Ishikawa (cell line): Measurements from ENCODE around the gene PAPLN.

ENCODE experiments used
- CEBPB ChIP-seq: IDR thresholded peaks from 2 replicates; pipeline ENCODE4 v1.6.1; 2012
- CREB1 ChIP-seq: IDR thresholded peaks from 2 replicates; pipeline ENCODE4 v1.6.1; 2012; ENCODE audit warnings: low read depth
- EGR1 ChIP-seq: IDR thresholded peaks from 2 replicates; pipeline ENCODE4 v1.6.1; 2012
- EP300 ChIP-seq: IDR thresholded peaks from 2 replicates; pipeline ENCODE4 v1.6.1; 2012; ENCODE audit warnings: borderline replicate concordance
- FOXM1 ChIP-seq: IDR thresholded peaks from 2 replicates; pipeline ENCODE4 v1.6.1; 2012; ENCODE audit warnings: low read depth, borderline replicate concordance
- MAX ChIP-seq: IDR thresholded peaks from 2 replicates; pipeline ENCODE4 v1.6.1; 2012
- NFIC ChIP-seq: IDR thresholded peaks from 2 replicates; pipeline ENCODE4 v1.6.1; 2012
- RAD21 ChIP-seq: IDR thresholded peaks from 2 replicates; pipeline ENCODE4 v1.6.1; 2012; ENCODE audit warnings: low read depth
- REST ChIP-seq: IDR thresholded peaks from 2 replicates; pipeline ENCODE4 v1.6.1; 2012; ENCODE audit warnings: low read depth, mild to moderate bottlenecking
- TCF12 ChIP-seq: IDR thresholded peaks from 2 replicates; pipeline ENCODE4 v1.6.1; 2012; ENCODE audit warnings: low read depth
- TEAD4 ChIP-seq: IDR thresholded peaks from 2 replicates; pipeline ENCODE4 v1.6.1; 2012
- YY1 ChIP-seq: IDR thresholded peaks from 2 replicates; pipeline ENCODE4 v1.6.1; 2012; ENCODE audit warnings: low read depth
- TF ChIP-seq, protein P1 (sequence below): IDR thresholded peaks from 2 replicates; pipeline ENCODE4 v1.6.1; 2012

DNA sequence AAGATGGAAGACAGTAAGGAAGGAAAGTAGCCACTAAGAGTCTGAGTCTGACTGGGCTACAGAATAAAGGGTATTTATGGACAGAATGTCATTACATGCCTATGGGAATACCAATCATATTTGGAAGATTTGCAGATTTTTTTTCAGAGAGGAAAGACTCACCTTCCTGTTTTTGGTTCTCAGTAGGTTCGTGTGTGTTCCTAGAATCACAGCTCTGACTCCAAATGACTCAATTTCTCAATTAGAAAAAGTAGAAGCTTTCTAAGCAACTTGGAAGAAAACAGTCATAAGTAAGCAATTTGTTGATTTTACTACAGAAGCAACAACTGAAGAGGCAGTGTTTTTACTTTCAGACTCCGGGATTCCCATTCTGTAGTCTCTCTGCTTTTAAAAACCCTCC is 15.4 kb upstream of the PAPLN start:
- no peak for TF ChIP-seq NFIC
- TF ChIP-seq TCF12: no peak
- no peak for TF ChIP-seq CREB1
- no peak for TF ChIP-seq REST
- no peak for TF ChIP-seq RAD21
- TF ChIP-seq CEBPB: no peak
- TF ChIP-seq, protein P1, sequence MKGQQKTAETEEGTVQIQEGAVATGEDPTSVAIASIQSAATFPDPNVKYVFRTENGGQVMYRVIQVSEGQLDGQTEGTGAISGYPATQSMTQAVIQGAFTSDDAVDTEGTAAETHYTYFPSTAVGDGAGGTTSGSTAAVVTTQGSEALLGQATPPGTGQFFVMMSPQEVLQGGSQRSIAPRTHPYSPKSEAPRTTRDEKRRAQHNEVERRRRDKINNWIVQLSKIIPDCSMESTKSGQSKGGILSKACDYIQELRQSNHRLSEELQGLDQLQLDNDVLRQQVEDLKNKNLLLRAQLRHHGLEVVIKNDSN: no peak
- no peak for TF ChIP-seq MAX
- no peak for TF ChIP-seq YY1
- no peak for TF ChIP-seq EP300
- no peak for TF ChIP-seq TEAD4
- no peak for TF ChIP-seq FOXM1
- TF ChIP-seq EGR1: no peak
